A673 (cell line): ENCODE results near the gene ZNF337. TPM values are rescaled to one million over a fixed set of nuclear protein-coding genes. Genes with fewer than 3 reads are reported as not detected.

Source experiments
- BruUV-seq: library from RNA; stranded (reverse); fragments of 400-500 nt; replicated peaks from 2 replicates; lab custom pipeline; 2021; lab: Mats Ljungman, UMichigan
- CTCF ChIA-PET: fragments of 300-600 bp; sonication (Branson Sonifier 250); formaldehyde crosslinking; loops from one replicate; lab custom pipeline; 2022; ENCODE audit warnings: antibody characterized with exemption; lab: Charles Lee
- POLR2A ChIA-PET: fragments of 300-600 bp; sonication (Branson Sonifier 250); formaldehyde crosslinking; loops from one replicate; lab custom pipeline; 2022; ENCODE audit warnings: antibody characterized with exemption; ENCODE audit not compliant: low non-redundant PET; lab: Charles Lee
- DNase-seq: peaks from one replicate; pipeline ENCODE4 v3.0.0-alpha.2; 2015; ENCODE audit warnings: low spot score
- H3K27ac ChIP-seq: fragments of 200-600 bp; sonication (generic); 2 replicates; pipeline ENCODE4 v1.5.1; 2016; ENCODE audit warnings: mixed run types, low read depth, mild to moderate bottlenecking, mixed read lengths, antibody characterized with exemption, low read length; ENCODE audit not compliant: poor library complexity, severe bottlenecking
- H3K27me3 ChIP-seq: fragments of 200-600 bp; sonication (generic); replicated peaks from 2 replicates; pipeline ENCODE4 v1.6.1; 2017; ENCODE audit warnings: mixed run types, low read depth, mild to moderate bottlenecking, mixed read lengths, antibody characterized with exemption, low read length; ENCODE audit not compliant: insufficient read depth, poor library complexity
- H3K36me3 ChIP-seq: fragments of 200-600 bp; sonication (generic); 2 replicates; pipeline ENCODE4 v1.6.1; 2016; ENCODE audit warnings: mixed run types, mild to moderate bottlenecking, mixed read lengths, antibody characterized with exemption, low read length; ENCODE audit not compliant: insufficient read depth, poor library complexity, severe bottlenecking
- H3K4me1 ChIP-seq: fragments of 200-600 bp; sonication (generic); 2 replicates; pipeline ENCODE4 v1.6.1; 2017; ENCODE audit warnings: mixed run types, mild to moderate bottlenecking, mixed read lengths, antibody characterized with exemption, low read length; ENCODE audit not compliant: insufficient read depth, poor library complexity, severe bottlenecking
- H3K4me3 ChIP-seq: fragments of 200-600 bp; sonication (generic); 2 replicates; pipeline ENCODE4 v1.5.1; 2016; ENCODE audit warnings: low read depth, mixed run types, mild to moderate bottlenecking, mixed read lengths, low read length; ENCODE audit not compliant: poor library complexity, severe bottlenecking
- H3K9me3 ChIP-seq: fragments of 200-600 bp; sonication (generic); 2 replicates; pipeline ENCODE4 v1.6.1; 2016; ENCODE audit warnings: mixed run types, low read depth, mild to moderate bottlenecking, mixed read lengths, antibody characterized with exemption, low read length; ENCODE audit not compliant: poor library complexity, severe bottlenecking
- EZH2 ChIP-seq: fragments of 200-600 bp; sonication (generic); IDR thresholded peaks from 2 replicates; pipeline ENCODE4 v1.6.1; 2017; ENCODE audit warnings: borderline replicate concordance, low read depth, mild to moderate bottlenecking, mixed read lengths, antibody characterized with exemption, low read length; ENCODE audit not compliant: poor library complexity, severe bottlenecking
- intact Hi-C: fragments of 100-400 bp; cut with micrococcal nuclease; formaldehyde crosslinking; loops from one replicate; pipeline ENCODE4 v1.10.0; 2022; ENCODE audit not compliant: unreplicated experiment
- total RNA-seq: library from RNA; stranded (reverse); gene quantifications from 2 replicates; pipeline ENCODE4 v1.2.3, GENCODE V29; 2021
- TF ChIP-seq, protein P1 (sequence below): fragments of 300-800, 200-600 bp; sonication (generic); conservative IDR thresholded peaks from 2 replicates; pipeline ENCODE4 v1.5.1; 2017; ENCODE audit warnings: low read depth, mild to moderate bottlenecking, antibody characterized with exemption, low read length, moderate library complexity, mixed read lengths

ZNF337 gene
- total RNA-seq, 1 experiment from 2014 or later, result 17.9 TPM

DNA sequence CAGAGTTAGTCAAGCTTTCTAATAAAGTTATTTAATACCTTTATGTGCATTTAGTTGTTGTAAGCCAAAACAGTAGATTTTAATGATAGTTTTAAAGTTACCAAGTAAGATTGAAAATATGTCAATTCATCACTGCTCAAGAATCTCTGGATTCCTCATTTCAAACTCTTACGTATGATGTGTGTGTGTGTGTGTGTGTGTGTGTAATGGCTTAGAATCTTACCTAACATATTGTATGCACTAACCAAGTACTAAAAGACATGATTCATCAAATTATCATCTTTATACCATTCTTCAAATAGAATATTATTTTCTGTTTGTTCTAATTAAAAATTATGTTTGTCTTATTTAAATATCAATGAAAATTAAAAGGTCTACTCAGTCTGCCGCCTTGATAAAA lies 41.5 kb upstream of the ZNF337 start:
- BruUV-seq, result no TSS peak
- no peaks in the 10 kb centered on the region for H3K4me1 ChIP-seq
- no peaks in the 10 kb centered on the region for H3K36me3 ChIP-seq
- TF ChIP-seq, protein P1, sequence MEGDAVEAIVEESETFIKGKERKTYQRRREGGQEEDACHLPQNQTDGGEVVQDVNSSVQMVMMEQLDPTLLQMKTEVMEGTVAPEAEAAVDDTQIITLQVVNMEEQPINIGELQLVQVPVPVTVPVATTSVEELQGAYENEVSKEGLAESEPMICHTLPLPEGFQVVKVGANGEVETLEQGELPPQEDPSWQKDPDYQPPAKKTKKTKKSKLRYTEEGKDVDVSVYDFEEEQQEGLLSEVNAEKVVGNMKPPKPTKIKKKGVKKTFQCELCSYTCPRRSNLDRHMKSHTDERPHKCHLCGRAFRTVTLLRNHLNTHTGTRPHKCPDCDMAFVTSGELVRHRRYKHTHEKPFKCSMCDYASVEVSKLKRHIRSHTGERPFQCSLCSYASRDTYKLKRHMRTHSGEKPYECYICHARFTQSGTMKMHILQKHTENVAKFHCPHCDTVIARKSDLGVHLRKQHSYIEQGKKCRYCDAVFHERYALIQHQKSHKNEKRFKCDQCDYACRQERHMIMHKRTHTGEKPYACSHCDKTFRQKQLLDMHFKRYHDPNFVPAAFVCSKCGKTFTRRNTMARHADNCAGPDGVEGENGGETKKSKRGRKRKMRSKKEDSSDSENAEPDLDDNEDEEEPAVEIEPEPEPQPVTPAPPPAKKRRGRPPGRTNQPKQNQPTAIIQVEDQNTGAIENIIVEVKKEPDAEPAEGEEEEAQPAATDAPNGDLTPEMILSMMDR, result no peak
- TF ChIP-seq EZH2, result no peak
- DNase-seq, result no peak
- no peak overlapping the region for H3K4me3 ChIP-seq
- ChIA-PET POLR2A (no interaction called here), CTCF (no interaction called here)
- no peaks in the 10 kb centered on the region for H3K9me3 ChIP-seq
- intact Hi-C loops, result no loop called here
- peaks cover 4% of the 10 kb centered on the region for H3K27me3 ChIP-seq
- no peak overlapping the region for H3K27ac ChIP-seq

DNA sequence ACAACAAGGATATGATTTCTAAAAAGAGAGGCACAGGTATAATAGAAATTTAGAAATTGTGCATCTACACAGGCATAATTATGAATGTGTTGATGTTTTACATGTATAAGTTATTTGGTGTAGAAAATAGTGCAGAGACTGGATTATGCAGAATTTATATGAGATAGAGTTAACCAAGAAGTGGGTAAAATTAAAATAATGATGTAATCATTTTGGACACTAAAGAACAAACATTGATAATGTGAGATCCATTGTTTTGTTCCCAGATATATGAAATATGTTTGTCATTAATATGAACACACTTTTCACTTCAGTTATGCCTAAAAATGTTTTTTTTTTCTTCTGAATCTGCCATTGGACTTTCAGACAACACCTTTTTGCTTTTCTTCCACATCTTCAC lies 37.2 kb upstream of the ZNF337 start:
- no peak overlapping the region for H3K4me3 ChIP-seq
- H3K36me3 ChIP-seq, result no peaks in the 10 kb centered on the region
- intact Hi-C loops, result no loop called here
- no peak for TF ChIP-seq EZH2
- TF ChIP-seq, protein P1, result no peak
- ChIA-PET POLR2A (no interaction called here), CTCF (no interaction called here)
- DNase-seq, result no peak
- no TSS peak for BruUV-seq
- no peaks in the 10 kb centered on the region for H3K9me3 ChIP-seq
- H3K27me3 ChIP-seq, result peaks cover 4% of the 10 kb centered on the region
- H3K4me1 ChIP-seq, result no peaks in the 10 kb centered on the region
- no peak overlapping the region for H3K27ac ChIP-seq

DNA sequence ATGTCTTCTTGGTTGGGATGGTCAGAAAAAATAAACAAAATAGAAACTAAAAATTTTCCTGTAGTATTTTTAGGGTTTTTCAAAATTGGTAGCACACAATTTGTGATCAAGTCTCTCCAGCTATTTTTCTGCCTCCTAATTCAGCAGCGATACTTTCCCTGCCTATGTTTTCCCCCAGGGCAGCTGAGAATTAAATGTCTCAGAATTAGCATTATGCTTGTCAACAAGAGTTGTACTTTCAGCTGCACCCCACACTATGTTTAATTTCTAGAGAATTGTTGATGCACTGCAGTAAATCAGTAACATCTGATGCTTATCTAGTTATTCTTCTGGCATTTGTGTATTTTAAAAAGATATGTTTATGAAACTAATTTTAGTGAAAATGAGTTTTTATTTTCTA lies 34.2 kb upstream of the ZNF337 start:
- no peaks in the 10 kb centered on the region for H3K4me1 ChIP-seq
- no peaks in the 10 kb centered on the region for H3K36me3 ChIP-seq

More for the DNA sequence above, 34.2 kb upstream of the ZNF337 start:
- no peak for TF ChIP-seq EZH2
- TF ChIP-seq, protein P1, result no peak
- DNase-seq, result no peak
- ChIA-PET POLR2A (no interaction called here), CTCF (no interaction called here)
- no TSS peak for BruUV-seq
- H3K27ac ChIP-seq, result no peak overlapping the region
- no peak overlapping the region for H3K4me3 ChIP-seq
- H3K9me3 ChIP-seq, result peaks cover 11% of the 10 kb centered on the region
- H3K27me3 ChIP-seq, result no peaks in the 10 kb centered on the region
- intact Hi-C loops, result no loop called here
